Cerebellar nuclear complex (tissue), 1 donor: ENCODE results near the gene CAMTA1.

Experiments used
- DNase-seq, 2 experiments: peaks; one replicate each; lab custom pipeline; 2025; lab: John Stamatoyannopoulos, UW

Gene CAMTA1

GRCh38 chr1:6779089-6779805 is 6.0 kb upstream of the CAMTA1 start:
- DNase-seq, result no peak

DNA sequence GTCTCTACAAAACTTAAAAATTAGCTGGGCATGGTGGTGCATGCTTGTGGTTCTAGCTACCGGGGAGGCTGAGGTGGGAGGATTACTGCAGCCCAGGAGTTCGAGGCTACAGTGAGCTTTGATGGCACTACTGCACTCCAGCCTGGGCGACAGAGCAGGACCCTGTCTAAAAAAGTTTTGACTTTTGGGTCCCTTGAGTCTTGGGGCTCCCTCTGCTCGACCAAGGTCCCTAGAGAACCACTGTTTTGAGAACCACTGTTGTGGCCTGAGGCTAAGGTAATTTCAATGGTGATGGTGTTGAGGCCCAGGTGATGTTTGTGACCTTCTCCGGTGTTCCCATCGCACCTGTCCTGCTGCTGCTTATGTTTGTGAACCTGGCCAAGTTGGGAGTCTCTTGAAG is 3.1 kb upstream of the CAMTA1 start:
- no peak for DNase-seq

GRCh38 chr1:6783221-6783620 is 2.0 kb upstream of the CAMTA1 start:
- DNase-seq, result no peak

- no peak for DNase-seq
These were observed 1.2 kb upstream of the CAMTA1 start for GRCh38 chr1:6783936-6784559.

- peak; percentile 95 to 99 for DNase-seq
These were observed 515 bp upstream of the CAMTA1 start for GRCh38 chr1:6784560-6785317.

DNA sequence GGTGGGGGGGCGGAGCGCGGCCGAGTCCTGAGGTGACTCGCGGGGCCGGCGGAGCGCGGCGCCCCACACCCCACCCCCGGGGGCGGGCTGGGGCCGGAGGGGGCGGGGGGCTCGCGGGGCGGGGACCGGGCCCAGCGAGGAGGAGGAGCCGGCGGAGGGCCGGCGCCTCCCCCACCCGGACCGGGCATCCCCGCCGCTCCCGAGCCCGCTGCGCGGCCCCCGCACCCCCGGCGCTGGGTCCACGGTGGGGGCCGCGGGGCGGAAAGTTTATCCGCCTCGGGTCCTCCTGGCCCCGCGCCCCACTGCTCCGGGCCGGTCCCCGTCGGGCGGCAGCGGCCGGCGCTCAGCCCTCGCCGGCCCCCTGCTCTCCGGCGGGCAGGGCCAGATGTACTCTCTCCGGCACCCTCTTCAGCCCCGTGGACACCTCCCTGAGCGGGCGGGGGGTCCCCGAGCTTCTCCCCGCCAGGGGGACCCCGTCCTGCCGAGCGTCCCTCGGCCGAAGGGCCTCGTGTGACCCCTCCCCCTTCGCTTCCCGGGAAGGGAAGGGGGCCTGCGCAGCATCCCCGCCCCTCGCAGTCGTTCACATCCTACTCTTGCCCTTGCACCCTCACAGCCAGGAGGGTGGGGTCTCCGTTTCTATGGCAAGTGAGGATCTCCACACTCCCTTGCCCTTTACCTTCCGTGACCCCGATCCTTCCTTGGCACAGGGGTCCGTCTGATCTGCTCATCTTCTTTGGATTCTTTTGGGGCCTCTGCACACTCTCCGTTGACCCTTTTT is 663 bp downstream of the CAMTA1 start:
- no peak for DNase-seq

GRCh38 chr1:6788946-6789345 is 3.7 kb downstream of the CAMTA1 start:
- no peak for DNase-seq

DNA sequence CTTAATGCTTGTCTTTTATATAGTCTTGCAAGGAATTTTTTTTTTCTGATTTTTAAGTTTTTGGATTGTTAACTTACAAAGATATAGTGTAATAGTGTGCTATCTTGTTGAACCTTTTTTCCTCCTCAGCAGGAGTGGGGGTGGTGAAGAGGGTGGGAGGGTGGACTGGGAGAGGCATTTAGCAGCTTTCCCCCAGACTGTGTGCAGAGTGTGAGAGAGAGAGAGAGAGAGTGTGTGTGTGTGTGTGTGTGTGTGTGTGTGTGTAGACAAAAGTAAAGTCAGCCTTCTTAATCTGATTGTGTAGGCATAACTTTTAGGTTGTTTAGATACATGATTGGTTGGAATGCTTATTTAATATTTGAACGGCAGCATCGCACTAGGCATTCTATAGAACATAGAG is 4.9 kb downstream of the CAMTA1 start:
- DNase-seq, result no peak

- DNase-seq, result no peak
These were observed 8.9 kb downstream of the CAMTA1 start for GRCh38 chr1:6794164-6794563.

- DNase-seq, result no peak
These were observed 9.9 kb downstream of the CAMTA1 start for GRCh38 chr1:6795203-6795602.

DNA sequence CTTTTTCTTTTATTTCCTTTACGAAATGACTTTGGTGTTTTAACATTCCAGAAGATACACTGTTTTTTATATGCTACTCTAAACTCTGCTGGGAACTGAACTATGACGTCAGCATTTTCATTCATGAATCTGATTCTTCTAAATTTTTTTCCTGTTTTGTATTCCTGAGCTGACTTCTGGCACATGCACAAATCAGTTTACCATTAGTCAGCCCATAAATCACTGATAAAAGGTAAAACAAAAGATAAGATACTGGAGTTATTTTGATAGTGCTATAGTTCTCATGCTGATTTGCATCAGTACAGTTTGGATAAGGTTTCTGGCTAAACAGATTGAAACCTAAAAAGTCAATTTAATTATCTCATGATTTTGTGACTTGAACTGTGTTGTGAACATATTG is 10.4 kb downstream of the CAMTA1 start:
- DNase-seq, result no peak

DNA sequence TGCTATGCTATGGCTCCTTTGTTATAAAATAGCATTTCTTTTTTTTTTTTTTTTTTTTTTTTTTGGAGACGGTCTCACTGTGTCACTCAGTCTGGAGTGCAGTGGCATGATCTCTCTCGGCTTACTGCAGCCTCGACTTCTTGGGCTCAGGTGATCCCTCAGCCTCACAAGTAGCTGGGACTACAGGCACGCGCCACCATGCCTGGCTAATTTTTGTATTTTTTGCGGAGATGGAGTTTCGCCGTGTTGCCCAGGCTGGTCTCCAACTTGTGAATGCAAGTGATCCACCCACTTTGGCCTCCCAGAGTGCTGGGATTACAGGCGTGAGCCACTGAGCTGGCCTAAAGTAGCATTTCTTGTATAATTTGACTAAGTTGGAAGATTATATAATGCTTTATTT is 10.8 kb downstream of the CAMTA1 start:
- no peak for DNase-seq

DNA sequence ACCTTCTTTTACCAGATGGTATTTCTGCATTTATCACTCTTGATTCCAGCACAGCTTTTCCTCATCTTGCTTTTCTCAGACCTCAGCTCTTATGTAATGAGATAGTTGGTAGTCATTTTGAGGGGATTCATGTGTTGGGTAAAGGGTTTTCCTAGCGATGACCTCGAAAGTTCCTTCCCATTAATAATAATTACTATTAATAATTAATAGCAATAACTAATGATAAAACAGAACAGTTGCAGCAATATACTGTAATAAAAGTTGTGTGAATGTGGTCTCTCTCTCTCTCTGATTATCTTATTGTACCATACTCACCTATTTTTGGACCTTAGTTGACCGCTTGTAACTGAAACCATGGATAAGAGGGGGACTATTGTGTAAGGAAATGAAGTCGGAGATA is 14.2 kb downstream of the CAMTA1 start:
- no peak for DNase-seq

GRCh38 chr1:6800745-6801144 is 15.5 kb downstream of the CAMTA1 start:
- no peak for DNase-seq

GRCh38 chr1:6801199-6801598 is 15.9 kb downstream of the CAMTA1 start:
- no peak for DNase-seq

DNA sequence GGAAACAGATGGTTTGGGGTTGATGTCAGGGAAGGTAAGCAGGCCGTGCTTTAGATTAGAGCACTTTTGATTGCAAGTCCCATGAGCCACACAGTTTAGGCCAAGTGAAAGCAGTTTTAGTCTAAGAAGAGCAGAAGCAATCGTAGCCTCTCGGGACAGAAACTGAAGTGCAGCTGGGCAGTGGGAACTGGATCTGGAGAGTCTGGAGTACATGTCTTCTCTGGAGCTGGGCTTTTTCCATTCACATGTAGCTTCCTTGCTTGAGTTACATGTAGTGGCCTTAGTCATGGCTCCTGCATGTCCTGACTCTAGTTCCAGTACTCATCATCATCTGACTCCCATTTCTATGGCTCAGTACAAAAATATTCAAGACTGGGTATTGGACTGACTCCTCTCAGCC is 16.7 kb downstream of the CAMTA1 start:
- DNase-seq, result no peak

DNA sequence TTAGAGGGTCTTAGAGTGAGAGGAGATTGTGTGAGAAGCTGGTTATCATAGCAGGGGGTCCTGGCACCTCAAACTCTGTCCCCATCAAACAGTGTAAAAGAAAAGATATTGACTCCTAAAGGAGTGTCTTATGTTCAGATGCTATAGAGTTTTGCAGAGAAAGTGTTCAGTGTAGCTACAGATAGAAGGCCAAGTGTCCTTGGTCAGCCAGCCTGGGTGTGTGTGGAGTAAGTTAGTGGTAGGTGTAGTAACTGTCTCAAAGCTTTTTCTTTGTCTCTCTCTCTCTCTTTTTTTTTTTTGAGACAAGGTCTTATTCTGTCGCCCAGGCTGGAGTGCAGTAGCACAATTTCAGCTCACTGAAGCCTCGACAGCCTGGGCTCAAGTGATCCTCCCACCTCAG is 17.2 kb downstream of the CAMTA1 start:
- no peak for DNase-seq

DNA sequence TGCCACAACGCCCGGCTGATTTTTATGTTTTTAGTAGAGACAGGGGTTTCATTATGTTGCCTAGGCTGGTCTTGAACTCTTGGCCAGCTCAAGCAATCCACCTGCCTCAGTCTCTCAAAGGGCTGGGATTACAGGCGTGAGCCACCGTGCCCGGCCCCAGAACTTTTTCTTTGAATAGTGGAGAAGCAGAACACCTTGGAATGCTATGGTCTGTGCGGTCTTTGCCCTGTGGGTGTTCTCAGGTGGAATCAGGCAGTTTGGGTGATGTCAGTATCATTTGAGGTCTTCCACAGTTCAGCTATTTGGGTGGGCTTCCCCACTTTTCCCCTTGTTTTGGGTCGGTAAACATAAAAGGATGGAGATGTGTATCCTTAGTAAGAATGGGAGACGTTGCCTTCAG is 17.6 kb downstream of the CAMTA1 start:
- DNase-seq, result no peak

- DNase-seq, result no peak
These were observed 18.1 kb downstream of the CAMTA1 start for GRCh38 chr1:6803357-6803756.

GRCh38 chr1:6805004-6805416 is 19.8 kb downstream of the CAMTA1 start:
- DNase-seq, result no peak

DNA sequence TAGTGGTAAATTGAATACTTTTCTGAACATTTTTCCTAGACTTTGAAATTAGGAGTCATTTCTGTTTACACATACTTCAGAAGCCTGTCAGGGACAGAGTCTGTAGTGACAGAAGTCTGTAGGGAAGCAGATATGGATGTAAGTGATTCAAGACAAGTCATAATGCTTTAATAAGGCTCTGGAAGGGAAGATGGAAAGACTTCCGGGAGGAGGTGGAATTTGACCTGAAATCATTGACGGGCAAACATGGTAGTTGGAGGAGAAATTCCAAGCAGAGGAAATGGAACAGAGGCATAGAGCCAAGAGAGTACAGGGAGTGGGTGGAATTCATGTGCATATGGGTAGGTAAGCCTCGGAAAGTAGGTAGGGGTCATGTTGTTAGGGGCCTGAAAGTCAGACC is 22.5 kb downstream of the CAMTA1 start:
- DNase-seq, result no peak

GRCh38 chr1:6809461-6809860 is 24.2 kb downstream of the CAMTA1 start:
- DNase-seq, result no peak
